Right cardiac atrium (tissue), 5 donors: ENCODE data around the gene PPP6R2. TPM values are rescaled to one million over a fixed set of nuclear protein-coding genes. Genes with fewer than 3 reads are reported as not detected.

Experiments used
- ATAC-seq, 2 donors: fragments of 200-7000 bp; cut with Tn5 transposase; one replicate each; pipeline versions ENCODE4 v1.8.0 to v1.9.1; 2020; ENCODE audit warnings: moderate library complexity in 2 of 2, mild to moderate bottlenecking in 1 of 2
- DNase-seq, 3 donors: peaks; one replicate each; pipeline ENCODE4 v3.0.0-alpha.2; 2020
- H3K27ac ChIP-seq: one replicate; pipeline ENCODE4 v1.5.1; 2013; ENCODE audit warnings: mild to moderate bottlenecking, low read length, control low read depth, moderate library complexity
- H3K27me3 ChIP-seq: one replicate; pipeline ENCODE4 v1.6.1; 2013; ENCODE audit not compliant: control insufficient read depth, insufficient read depth
- H3K4me1 ChIP-seq: one replicate; pipeline ENCODE4 v1.6.1; 2013; ENCODE audit warnings: low read length; ENCODE audit not compliant: control insufficient read depth, insufficient read depth
- H3K4me3 ChIP-seq: one replicate; pipeline ENCODE4 v1.5.1; 2013; ENCODE audit warnings: low read length, control low read depth
- H3K9me3 ChIP-seq: one replicate; pipeline ENCODE4 v1.6.1; 2013; ENCODE audit warnings: low read length; ENCODE audit not compliant: control insufficient read depth
- WGBS: extraction: QIAGEN DNeasy Blood & Tissue Kit; methylation state at CpG from one replicate; pipeline ENCODE4 v1.1.7; 2013; 5-methylcytosine and 5-hydroxymethylcytosine counted together
- intact Hi-C, 4 donors: fragments of 100-400 bp; cut with DNase I; formaldehyde crosslinking; loops; one replicate each; pipeline versions ENCODE4 v1.11.0 to v1.14.0; 2022 to 2023
- polyA plus RNA-seq: library from polyadenylated mRNA; stranded (reverse); fragments of 200-250 nt; gene quantifications from one replicate; pipeline ENCODE4 v1.2.3, GENCODE V29; 2013
- total RNA-seq, 4 donors: library from RNA; stranded (reverse); fragmentation: NEBNext Ultra II Directional; extraction: Animal tissue kit (Norgen Biotek cat#: 25700); gene quantifications; one replicate each; pipeline ENCODE4 v1.2.1, GENCODE V29; 2021
- donor health status: healthy with polysubstance abuse.
- donor health status: DM: no; HTN: yes; CAD: no.
- donor health status: DM: no; HTN: no; CAD: no.
- donor health status: DM: no; HTN: yes; CAD: no; lungs with severe emphysema.
- donor health status: DM: yes; HTN: yes; CAD: no.

PPP6R2 gene
- total and polyA plus RNA-seq, 5 donors = 36.2 to 50.2 (median 44.2) TPM

DNA sequence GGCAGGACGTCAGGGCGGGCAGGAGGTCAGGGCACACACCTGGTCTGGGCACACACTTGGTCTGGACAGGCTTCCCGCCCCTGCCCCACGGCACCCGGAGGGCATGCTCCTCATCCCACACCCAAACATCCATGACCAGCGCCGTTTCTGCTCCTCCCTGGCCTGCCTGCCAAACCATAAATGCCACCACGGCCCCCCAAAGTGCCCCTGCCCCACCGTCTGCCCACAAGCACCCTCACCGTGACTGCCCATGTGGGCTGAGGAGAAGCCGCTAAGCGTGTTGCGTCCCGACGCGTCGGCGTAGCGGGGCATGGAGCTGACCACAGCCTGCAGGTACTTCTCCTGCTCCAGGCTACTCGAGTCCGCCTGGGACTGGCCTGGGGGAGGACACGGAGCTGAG, 115.9 kb downstream of the PPP6R2 start:
- no peaks in the 10 kb centered on the region for H3K9me3 ChIP-seq
- ATAC-seq (no peak), DNase-seq (no peak)
- intact Hi-C loops = no loop called here
- H3K27ac ChIP-seq = no peak overlapping the region
- WGBS = 91% methylated on average over 22 of the region's 22 CpGs
- no peak overlapping the region for H3K4me3 ChIP-seq
- H3K27me3 ChIP-seq = no peaks in the 10 kb centered on the region
- H3K4me1 ChIP-seq = no peaks in the 10 kb centered on the region

DNA sequence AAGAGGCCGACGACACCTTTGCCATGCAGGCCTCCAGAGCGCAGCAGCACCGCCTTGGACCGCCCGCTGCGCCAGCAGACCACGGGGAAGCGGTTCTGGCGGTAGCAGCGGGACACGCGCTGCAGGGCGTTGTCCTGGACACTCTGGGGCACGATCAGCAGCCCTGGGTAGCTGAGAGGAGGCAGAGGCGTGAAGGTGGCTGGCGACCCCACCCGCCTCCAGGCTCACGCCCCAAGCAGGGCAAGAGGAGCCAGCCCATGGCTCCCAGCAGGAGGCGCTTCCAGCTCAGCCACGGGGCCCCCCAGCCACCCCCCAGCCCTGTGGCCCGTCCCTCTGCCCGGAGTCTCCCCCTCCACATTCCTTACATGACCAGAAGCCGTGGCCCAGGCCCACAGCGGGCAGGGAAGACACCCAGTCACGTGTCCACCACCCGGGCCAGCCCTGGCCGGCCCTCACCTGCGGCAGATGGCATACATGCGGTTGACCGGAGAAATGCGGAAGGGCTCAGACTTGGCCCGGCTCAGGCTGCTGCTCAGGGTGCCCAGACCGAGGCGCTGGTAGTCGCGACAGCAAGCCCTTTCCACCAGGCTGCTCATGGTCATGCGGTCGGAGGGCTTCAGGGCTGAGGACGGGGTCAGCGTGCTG, 116.5 kb downstream of the PPP6R2 start:
- 92% methylated on average over 41 of the region's 41 CpGs for WGBS
- Histone ChIP-seq H3K4me1 (no peaks in the 10 kb centered on the region), H3K9me3 (no peaks in the 10 kb centered on the region), H3K4me3 (no peak overlapping the region), H3K27me3 (no peaks in the 10 kb centered on the region), H3K27ac (no peak overlapping the region)
- DNase-seq (no peak), ATAC-seq (no peak)
- intact Hi-C loops = no loop called here

DNA sequence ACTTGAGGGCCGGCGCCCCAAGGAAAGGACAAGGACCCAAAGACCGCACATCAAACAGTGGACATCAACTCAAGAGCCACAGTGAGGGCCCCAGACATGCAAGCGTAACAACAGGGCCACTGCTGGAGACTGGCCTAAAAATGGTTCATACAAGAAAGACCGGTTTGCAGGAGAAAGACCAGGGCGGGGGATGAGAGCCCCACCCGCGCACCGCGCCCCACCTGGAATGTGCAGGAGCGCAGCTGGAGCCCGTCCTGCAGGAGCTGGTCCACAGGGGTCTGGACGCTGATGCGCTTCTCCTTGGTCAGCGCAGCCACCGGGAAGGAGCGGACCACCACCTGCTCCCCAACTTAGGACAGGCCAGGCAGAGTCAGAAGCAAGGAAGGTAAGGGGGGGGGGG, 117.8 kb downstream of the PPP6R2 start:
- no peaks in the 10 kb centered on the region for H3K4me1 ChIP-seq
- no peaks in the 10 kb centered on the region for H3K27me3 ChIP-seq
- H3K4me3 ChIP-seq = no peak overlapping the region
- H3K9me3 ChIP-seq = no peaks in the 10 kb centered on the region
- DNase-seq (no peak), ATAC-seq (no peak)
- WGBS = 97% methylated on average over 17 of the region's 17 CpGs
- intact Hi-C loops = no loop called here
- H3K27ac ChIP-seq = no peak overlapping the region

DNA sequence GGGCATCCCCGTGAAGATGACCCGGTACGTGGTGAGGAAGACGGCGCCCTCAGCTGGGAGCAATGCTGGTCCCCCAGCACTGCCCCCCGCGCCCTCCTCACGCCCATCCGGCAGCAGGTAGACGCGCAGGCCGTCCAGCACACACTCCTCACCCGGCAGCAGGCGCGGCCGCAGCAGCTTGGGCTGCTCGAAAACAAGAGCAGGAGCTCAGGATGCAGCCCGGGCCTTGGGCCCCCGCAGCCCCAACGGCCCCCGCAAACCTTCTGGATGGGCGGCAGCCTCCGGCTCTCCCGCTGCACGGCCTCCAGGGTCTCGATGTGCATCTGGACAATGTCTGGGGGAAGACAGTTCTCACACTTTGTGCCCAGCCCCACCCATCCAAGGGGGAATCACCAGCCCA, 118.4 kb downstream of the PPP6R2 start:
- intact Hi-C loops = no loop called here
- 94% methylated on average over 26 of the region's 26 CpGs for WGBS
- no peaks in the 10 kb centered on the region for H3K4me1 ChIP-seq
- DNase-seq = no peak
- H3K27ac ChIP-seq = no peak overlapping the region
- no peak overlapping the region for H3K4me3 ChIP-seq
- no peaks in the 10 kb centered on the region for H3K9me3 ChIP-seq
- ATAC-seq = no peak
- H3K27me3 ChIP-seq = no peaks in the 10 kb centered on the region

DNA sequence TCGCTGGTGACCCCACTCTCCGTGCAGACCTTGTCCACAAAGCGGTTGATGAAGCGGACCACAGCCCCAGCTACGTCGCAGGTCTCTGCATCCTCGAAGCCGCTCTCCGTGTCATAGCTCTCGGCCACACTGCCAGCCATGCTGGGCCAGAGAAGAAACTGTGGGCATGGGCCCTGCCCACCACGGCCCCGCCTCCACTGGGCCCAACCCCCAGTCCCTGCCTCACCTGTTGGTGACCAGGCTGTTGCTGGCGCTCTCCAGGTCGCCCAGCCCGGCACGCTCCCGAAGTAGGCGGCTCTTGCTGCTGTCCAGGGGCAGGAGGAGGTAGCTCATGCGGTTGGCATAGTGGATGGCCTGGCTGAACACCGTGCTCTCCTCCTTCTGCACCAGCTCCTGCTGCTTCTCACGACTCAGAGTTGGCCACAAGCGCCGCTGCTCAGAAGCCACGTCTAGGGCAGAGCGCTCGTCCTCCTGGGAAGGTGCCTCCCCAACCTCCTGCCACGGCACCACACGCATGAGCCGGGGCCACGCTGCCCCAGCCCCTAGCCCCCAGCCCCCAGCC, 118.9 kb downstream of the PPP6R2 start:
- 96% methylated on average over 30 of the region's 30 CpGs for WGBS
- H3K4me1 ChIP-seq = no peaks in the 10 kb centered on the region
- ATAC-seq = no peak
- DNase-seq = no peak
- intact Hi-C loops = no loop called here
- no peak overlapping the region for H3K4me3 ChIP-seq
- no peaks in the 10 kb centered on the region for H3K9me3 ChIP-seq
- no peaks in the 10 kb centered on the region for H3K27me3 ChIP-seq
- no peak overlapping the region for H3K27ac ChIP-seq

DNA sequence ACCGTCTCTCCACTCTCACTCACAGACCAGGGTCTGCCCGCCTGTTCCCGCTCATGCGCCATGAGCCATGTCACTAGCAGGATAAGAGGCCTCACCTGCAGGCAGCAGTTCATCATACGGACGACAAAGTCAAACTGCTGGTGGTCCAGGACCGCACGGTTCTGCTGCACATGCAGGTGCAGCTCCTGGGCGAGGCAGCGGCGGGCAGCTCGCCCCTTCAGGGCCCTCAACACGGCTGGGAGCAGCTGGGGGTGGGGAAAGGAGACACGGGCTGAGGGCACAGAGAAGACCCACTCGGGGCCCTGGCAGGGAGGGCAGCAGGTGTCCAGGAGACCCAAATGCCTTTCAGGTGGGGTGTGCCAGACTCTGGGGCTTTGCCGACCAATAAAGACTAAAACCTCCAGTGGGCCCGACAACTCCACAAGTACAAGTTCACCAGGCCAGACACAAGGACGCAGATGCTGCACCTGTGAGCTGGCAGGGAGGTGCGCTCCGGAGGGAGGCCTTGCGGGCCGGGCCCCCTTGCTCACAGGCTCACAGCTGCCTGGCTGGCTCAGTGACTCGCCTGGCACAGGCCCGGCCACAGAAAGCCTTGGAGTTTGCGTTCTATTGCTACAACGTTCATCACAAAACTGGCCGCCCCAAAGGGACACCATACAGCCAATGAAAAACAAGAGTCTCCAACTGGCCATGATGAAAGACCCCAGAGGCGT, 120.2 kb downstream of the PPP6R2 start:
- WGBS = 93% methylated on average over 28 of the region's 28 CpGs
- ATAC-seq (no peak), DNase-seq (no peak)
- Histone ChIP-seq H3K27me3 (no peaks in the 10 kb centered on the region), H3K9me3 (no peaks in the 10 kb centered on the region), H3K4me1 (no peaks in the 10 kb centered on the region), H3K4me3 (no peak overlapping the region), H3K27ac (no peak overlapping the region)
- intact Hi-C loops = no loop called here

DNA sequence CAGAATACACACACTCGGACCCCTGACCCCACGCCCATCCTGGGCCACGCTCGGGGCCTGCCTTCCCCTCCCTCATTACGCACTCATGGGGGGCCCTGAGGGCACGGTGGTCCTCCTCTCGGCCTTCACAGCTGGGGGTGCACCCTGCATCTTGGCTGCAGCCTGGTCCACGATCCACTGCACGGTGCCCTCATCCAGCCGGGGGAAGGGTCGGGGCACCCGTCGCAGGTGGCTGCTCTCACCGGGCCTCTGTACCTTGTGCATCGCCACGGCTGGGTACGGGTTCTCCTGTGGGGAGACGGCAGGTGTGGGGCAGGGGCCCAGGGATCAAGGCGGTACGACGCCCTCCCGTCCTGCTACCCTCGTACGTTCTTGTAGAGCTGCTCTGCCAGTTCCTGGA, 121.3 kb downstream of the PPP6R2 start:
- Histone ChIP-seq H3K27me3 (no peaks in the 10 kb centered on the region), H3K4me1 (no peaks in the 10 kb centered on the region), H3K9me3 (no peaks in the 10 kb centered on the region), H3K27ac (no peak overlapping the region), H3K4me3 (no peak overlapping the region)
- intact Hi-C loops = no loop called here
- DNase-seq (no peak), ATAC-seq (no peak)
- 89% methylated on average over 24 of the region's 24 CpGs for WGBS

DNA sequence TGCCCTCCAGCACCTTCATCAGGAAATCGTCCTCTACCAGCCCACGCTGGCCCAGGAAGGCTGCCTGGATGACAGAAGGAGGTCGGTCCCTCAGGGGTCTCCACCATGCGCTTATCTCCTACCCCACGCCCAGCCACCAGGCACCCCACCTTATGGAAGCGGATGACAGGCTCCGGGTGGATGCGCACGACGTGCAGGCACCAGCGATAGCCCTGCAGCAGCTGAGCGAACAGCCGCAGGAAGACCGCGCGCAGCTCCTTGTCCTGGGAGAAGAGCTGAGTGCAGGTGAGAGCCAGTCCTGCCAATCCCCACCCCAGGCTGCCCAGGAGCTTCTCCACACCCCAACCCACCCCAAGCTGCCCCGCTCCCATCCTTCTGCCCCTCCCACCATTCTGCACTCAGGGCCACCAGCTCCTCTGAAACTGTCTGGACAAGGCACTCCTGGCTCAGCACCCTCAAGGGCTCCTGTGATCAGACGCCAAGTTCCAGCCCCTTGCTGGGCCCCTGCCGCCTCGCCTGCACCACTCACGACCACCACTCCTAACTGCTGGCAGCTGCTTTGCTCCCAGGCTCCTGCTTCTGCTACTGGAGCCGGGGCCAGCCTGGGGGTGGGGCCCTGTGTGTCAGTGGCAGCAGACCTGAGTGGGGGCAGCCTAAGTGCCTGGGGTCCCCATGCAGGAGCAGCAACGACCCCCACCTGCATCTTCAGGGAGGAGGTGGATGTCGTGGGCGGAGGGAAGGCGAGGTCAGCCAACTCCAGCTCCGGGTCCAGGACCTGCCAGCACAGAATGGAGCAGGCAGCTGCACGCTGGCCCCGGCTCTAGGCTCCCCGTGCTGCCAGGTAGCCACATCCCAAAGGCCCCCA, 122.2 kb downstream of the PPP6R2 start:
- 90% methylated on average over 30 of the region's 30 CpGs for WGBS
- no peaks in the 10 kb centered on the region for H3K4me1 ChIP-seq
- intact Hi-C loops = no loop called here
- DNase-seq (no peak), ATAC-seq (no peak)
- H3K4me3 ChIP-seq = no peak overlapping the region
- H3K27ac ChIP-seq = no peak overlapping the region
- H3K9me3 ChIP-seq = no peaks in the 10 kb centered on the region
- H3K27me3 ChIP-seq = no peaks in the 10 kb centered on the region

DNA sequence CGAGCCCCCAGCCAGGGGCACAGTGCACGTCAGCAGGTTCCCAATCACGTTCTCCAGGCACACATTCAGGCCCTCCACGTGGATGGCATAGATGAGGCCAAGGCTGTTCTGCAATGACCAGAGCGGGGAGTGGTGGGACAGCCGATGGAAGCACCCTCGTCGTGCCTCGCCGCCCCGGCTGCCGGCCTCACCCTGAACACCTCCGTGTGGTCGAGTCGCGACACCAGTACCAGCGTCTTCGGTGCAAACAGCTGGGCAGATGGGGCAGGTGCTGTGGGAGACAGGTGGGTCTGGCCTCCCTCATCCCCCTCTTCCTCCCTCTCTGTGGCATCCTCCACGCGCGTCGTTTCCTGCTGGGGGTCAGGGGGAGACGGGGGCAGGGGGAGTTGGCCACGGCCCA, 124.2 kb downstream of the PPP6R2 start:
- Histone ChIP-seq H3K9me3 (no peaks in the 10 kb centered on the region), H3K4me1 (peaks cover 5% of the 10 kb centered on the region), H3K27me3 (no peaks in the 10 kb centered on the region), H3K4me3 (no peak overlapping the region), H3K27ac (no peak overlapping the region)
- intact Hi-C loops = no loop called here
- no peak for DNase-seq
- WGBS = 87% methylated on average over 24 of the region's 24 CpGs
- ATAC-seq = no peak

DNA sequence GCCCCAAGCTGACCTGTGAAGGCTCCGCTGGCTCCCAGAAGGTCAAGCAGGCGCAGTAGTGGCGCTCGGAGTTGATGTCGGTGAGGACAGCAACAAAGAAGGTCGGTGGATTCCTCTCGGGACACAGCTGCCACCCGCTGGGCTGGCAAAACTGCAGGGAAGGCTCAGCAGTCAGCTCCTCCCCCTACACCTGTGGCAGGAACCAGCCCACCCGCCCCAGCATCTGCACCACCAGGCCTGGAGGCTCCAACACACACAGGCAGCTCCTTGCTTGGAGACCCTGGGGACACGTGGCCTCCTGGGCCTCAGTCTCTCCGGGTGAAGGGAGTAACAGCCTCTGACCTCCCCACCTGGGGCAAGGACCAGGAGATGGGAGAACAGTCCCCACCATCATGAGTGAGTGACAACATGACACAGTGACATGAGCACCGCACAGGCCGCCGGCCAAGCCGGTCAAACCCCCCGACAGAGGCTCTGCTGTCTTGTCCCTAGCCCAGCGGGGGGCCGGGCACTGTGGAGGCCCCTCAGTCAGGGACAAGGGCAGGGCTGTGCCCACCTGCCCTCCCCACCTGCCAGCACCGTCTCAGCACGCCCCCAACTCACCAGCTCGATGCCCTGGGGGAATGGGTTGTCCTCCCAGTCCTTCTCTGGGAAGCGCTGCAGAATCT, 124.8 kb downstream of the PPP6R2 start:
- H3K27me3 ChIP-seq = no peaks in the 10 kb centered on the region
- ATAC-seq (no peak), DNase-seq (no peak)
- intact Hi-C loops = no loop called here
- no peaks in the 10 kb centered on the region for H3K9me3 ChIP-seq
- 80% methylated on average over 22 of the region's 22 CpGs for WGBS
- H3K4me3 ChIP-seq = no peak overlapping the region
- no peak overlapping the region for H3K27ac ChIP-seq
- peaks cover 5% of the 10 kb centered on the region for H3K4me1 ChIP-seq
